Measurements from ENCODE around the gene PHOSPHO2.

PHOSPHO2 gene

GRCh38 chr2:169704160-169704708, 10.0 kb downstream of the PHOSPHO2 start:
- H3K27me3 ChIP-seq (ENCODE audit: insufficient read depth, poor library complexity, severe bottlenecking) = no peaks in the 10 kb centered on the region
- no peak for TF ChIP-seq CTCF (IDR thresholded peaks at IDR 0.05; ENCODE audit: insufficient read depth, low read length)
- no peak for TF ChIP-seq GABPA (IDR thresholded peaks at IDR 0.05; ENCODE audit: low read depth)
- no peak for TF ChIP-seq SPI1 (IDR thresholded peaks at IDR 0.05; ENCODE audit: borderline replicate concordance, low read depth)
- no peak for TF ChIP-seq REST (IDR thresholded peaks at IDR 0.05; ENCODE audit: insufficient replicate concordance, low read depth)
- no peak for TF ChIP-seq POLR2AphosphoS5 (IDR thresholded peaks at IDR 0.05; ENCODE audit: low read depth)
- H3K27ac ChIP-seq (replicated peaks) = no peak overlapping the region
- H3K4me3 ChIP-seq (replicated peaks; ENCODE audit: insufficient read depth, low read length) = no peak overlapping the region
- no peak for DNase-seq (ENCODE audit: low read depth in 1 of 2, low spot score in 1 of 2)

- Histone ChIP-seq H3K27me3 (ENCODE audit: insufficient read depth, poor library complexity, severe bottlenecking) (no peaks in the 10 kb centered on the region), H3K27ac (replicated peaks) (no peak overlapping the region), H3K4me3 (replicated peaks; ENCODE audit: insufficient read depth, low read length) (no peak overlapping the region)
- no peak for TF ChIP-seq CTCF (IDR thresholded peaks at IDR 0.05; ENCODE audit: insufficient read depth, low read length)
- TF ChIP-seq GABPA (IDR thresholded peaks at IDR 0.05; ENCODE audit: low read depth) = no peak
- TF ChIP-seq SPI1 (IDR thresholded peaks at IDR 0.05; ENCODE audit: borderline replicate concordance, low read depth) = no peak
- no peak for TF ChIP-seq REST (IDR thresholded peaks at IDR 0.05; ENCODE audit: insufficient replicate concordance, low read depth)
- TF ChIP-seq POLR2AphosphoS5 (IDR thresholded peaks at IDR 0.05; ENCODE audit: low read depth) = no peak
- DNase-seq (ENCODE audit: low read depth in 1 of 2, low spot score in 1 of 2) = no peak
These were observed 11.7 kb downstream of the PHOSPHO2 start for GRCh38 chr2:169705927-169706326.

GRCh38 chr2:169707626-169708025, 13.4 kb downstream of the PHOSPHO2 start:
- DNase-seq (ENCODE audit: low read depth in 1 of 2, low spot score in 1 of 2) = no peak
- H3K4me3 ChIP-seq (replicated peaks; ENCODE audit: insufficient read depth, low read length) = no peak overlapping the region
- H3K27me3 ChIP-seq (ENCODE audit: insufficient read depth, poor library complexity, severe bottlenecking) = no peaks in the 10 kb centered on the region
- TF ChIP-seq POLR2AphosphoS5 (IDR thresholded peaks at IDR 0.05; ENCODE audit: low read depth) (no peak), CTCF (IDR thresholded peaks at IDR 0.05; ENCODE audit: insufficient read depth, low read length) (no peak), GABPA (IDR thresholded peaks at IDR 0.05; ENCODE audit: low read depth) (no peak), REST (IDR thresholded peaks at IDR 0.05; ENCODE audit: insufficient replicate concordance, low read depth) (no peak), SPI1 (IDR thresholded peaks at IDR 0.05; ENCODE audit: borderline replicate concordance, low read depth) (no peak)
- no peak overlapping the region for H3K27ac ChIP-seq (replicated peaks)

Data from HL-60 (cell line).